ENCODE data around the gene MFAP3. TPM values are rescaled to one million over a fixed set of nuclear protein-coding genes. Genes with fewer than 3 reads are reported as not detected.

Gene MFAP3
- total and polyA plus RNA-seq, 10 of the 15 experiments (the other 5 are each of a cell fraction or from before 2014, with no cell fraction given): 2.5 to 22.9 (median 13.4) TPM

- TF ChIP-seq, protein P1, sequence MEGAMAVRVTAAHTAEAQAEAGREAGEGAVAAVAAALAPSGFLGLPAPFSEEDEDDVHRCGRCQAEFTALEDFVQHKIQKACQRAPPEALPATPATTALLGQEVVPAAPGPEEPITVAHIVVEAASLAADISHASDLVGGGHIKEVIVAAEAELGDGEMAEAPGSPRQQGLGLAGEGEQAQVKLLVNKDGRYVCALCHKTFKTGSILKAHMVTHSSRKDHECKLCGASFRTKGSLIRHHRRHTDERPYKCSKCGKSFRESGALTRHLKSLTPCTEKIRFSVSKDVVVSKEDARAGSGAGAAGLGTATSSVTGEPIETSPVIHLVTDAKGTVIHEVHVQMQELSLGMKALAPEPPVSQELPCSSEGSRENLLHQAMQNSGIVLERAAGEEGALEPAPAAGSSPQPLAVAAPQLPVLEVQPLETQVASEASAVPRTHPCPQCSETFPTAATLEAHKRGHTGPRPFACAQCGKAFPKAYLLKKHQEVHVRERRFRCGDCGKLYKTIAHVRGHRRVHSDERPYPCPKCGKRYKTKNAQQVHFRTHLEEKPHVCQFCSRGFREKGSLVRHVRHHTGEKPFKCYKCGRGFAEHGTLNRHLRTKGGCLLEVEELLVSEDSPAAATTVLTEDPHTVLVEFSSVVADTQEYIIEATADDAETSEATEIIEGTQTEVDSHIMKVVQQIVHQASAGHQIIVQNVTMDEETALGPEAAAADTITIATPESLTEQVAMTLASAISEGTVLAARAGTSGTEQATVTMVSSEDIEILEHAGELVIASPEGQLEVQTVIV (IDR thresholded peaks at IDR 0.05; ENCODE audit: borderline replicate concordance, partially characterized antibody): no peak
Measured at GRCh38 chr5:154086641-154087040, 47.9 kb downstream of the MFAP3 start (continued).

DNA sequence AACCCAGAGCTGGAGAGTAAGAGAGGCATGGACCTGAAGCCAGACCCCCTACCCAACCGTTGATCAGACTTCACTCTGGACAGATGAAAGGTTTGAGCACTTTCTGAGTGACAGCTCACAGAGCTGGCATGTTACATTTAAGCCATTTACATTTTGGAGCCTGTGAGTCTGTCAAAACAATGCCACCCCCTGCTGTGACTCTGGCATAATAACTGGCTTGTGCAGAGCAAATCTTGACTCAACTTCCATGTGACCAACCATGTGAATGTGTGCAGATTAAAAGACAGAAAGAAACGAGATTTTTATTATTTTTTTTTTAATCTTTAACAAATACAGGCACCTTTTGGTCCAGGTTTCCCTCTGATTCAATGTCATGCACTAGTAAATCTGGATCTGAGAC lies 48.5 kb downstream of the MFAP3 start:
- ATAC-seq: no peak
- no TSS peak for BruUV-seq (replicated peaks)

More for the DNA sequence above, 48.5 kb downstream of the MFAP3 start:
- CTCF ChIA-PET: interaction anchor here (2.3 kb wide), 1 partner anchor 15 kb away, joined by 7 read pairs; no protein-coding TSS in a partner anchor
- no peak for TF ChIP-seq CHD4 (IDR thresholded peaks at IDR 0.05)
- no peak for TF ChIP-seq EGR1 (IDR thresholded peaks at IDR 0.05; ENCODE audit: borderline replicate concordance in 1 of 2, low read depth in 2 of 2, low read length in 2 of 2)
- no peak for TF ChIP-seq POLR2AphosphoS2 (IDR thresholded peaks at IDR 0.05; ENCODE audit: low read depth, low read length)
- no peak for TF ChIP-seq NFXL1 (IDR thresholded peaks at IDR 0.05; ENCODE audit: borderline replicate concordance)
- no peak for TF ChIP-seq CTCF (IDR thresholded peaks at IDR 0.05 in 2 of 3, conservative IDR thresholded peaks at IDR 0.05 in 1 of 3; ENCODE audit: control insufficient read depth in 2 of 3, extremely low read depth in 1 of 3, insufficient read depth in 1 of 3, low read depth in 3 of 3, low read length in 3 of 3)
- TF ChIP-seq NR2C1 (IDR thresholded peaks at IDR 0.05): no peak
- TF ChIP-seq ZNF274 (IDR thresholded peaks at IDR 0.05; ENCODE audit: insufficient read depth, insufficient read length): no peak
- no peak for TF ChIP-seq TCF12 (IDR thresholded peaks at IDR 0.05; ENCODE audit: low read depth, low read length)
- TF ChIP-seq, protein P1 (IDR thresholded peaks at IDR 0.05; ENCODE audit: borderline replicate concordance, partially characterized antibody): no peak
- no peak for TF ChIP-seq PAX8 (IDR thresholded peaks at IDR 0.05)
- TF ChIP-seq IRF5 (IDR thresholded peaks at IDR 0.05; ENCODE audit: borderline replicate concordance): no peak
- no peak for TF ChIP-seq RFX5 (IDR thresholded peaks at IDR 0.05; ENCODE audit: low read depth, low read length)
- TF ChIP-seq RAD51 (IDR thresholded peaks at IDR 0.05): no peak
- TF ChIP-seq ASH2L (IDR thresholded peaks at IDR 0.05; ENCODE audit: borderline replicate concordance, low read depth): no peak
- no peak for TF ChIP-seq ESRRA (IDR thresholded peaks at IDR 0.05; ENCODE audit: low read length)
- Histone ChIP-seq H3K9ac (ENCODE audit: control insufficient read depth, insufficient read depth, low read length) (no peak overlapping the region), H3K36me3 (ENCODE audit: control insufficient read depth in 2 of 2, insufficient read depth in 2 of 2, low read length in 1 of 2) (no peaks in the 10 kb centered on the region), H3K27me3 (replicated peaks in 1 of 2; ENCODE audit: control insufficient read depth in 2 of 2, insufficient read depth in 2 of 2, low read length in 1 of 2) (peaks cover 0 to 1% of the 10 kb centered on the region in 2 experiments; a peak in 1 of 4 replicates), H3K4me3 (no peak overlapping the region), H3K27ac (ENCODE audit: control insufficient read depth, insufficient read depth) (no peak overlapping the region), H3K4me1 (ENCODE audit: control insufficient read depth, insufficient read depth, low read length) (no peaks in the 10 kb centered on the region), H4K20me1 (ENCODE audit: control insufficient read depth, insufficient read depth) (no peaks in the 10 kb centered on the region), H3K4me2 (ENCODE audit: control insufficient read depth, insufficient read depth) (no peak overlapping the region), H2AFZ (ENCODE audit: control insufficient read depth, low read depth, low read length) (no peak overlapping the region), H3K79me2 (ENCODE audit: control insufficient read depth, insufficient read depth, low read length) (no peaks in the 10 kb centered on the region), H3K9me3 (replicated peaks; ENCODE audit: control insufficient read depth, insufficient read depth, low read length) (no peaks in the 10 kb centered on the region)
- no peak for FAIRE-seq
- RAD21 ChIA-PET (ENCODE audit: unreplicated experiment): no interaction called here
- intact Hi-C loops (cut with micrococcal nuclease; ENCODE audit: unreplicated experiment): no loop called here
- SMC1A ChIA-PET (ENCODE audit: uncharacterized antibody, unreplicated experiment): interaction anchor here (1.3 kb wide), 1 partner anchor 11 kb away, joined by 3 read pairs; no protein-coding TSS in a partner anchor
- DNase-seq (ENCODE audit: low read depth, low spot score): no peak
- in situ Hi-C loops (cut with MboI): no loop called here
- POLR2A ChIA-PET: no interaction called here
- WGBS (ENCODE audit: insufficient coverage, insufficient replicate concordance, low lambda C conversion rate, missing lambda C conversion rate): 2% methylated on average over 2 of the region's 2 CpGs

Data from GM12878 (cell line).